Midbrain (tissue), 1 donor: ENCODE measurements around the gene ADARB2.
"Not testable (repeated sequence)": the region's sequence is repeated elsewhere in the genome, so short reads cannot be mapped to it uniquely, and the experiment has no call there.

Source experiments
- DNase-seq: peaks from one replicate; lab custom pipeline; 2025; lab: John Stamatoyannopoulos, UW

The ADARB2 gene

GRCh38 chr10:1737222-1738061, at the start of gene ADARB2:
Gene ADARB2 (minus strand): TSS chr10:1737525.
- peak; percentile 78 for DNase-seq

- no peak for DNase-seq
These were observed 48.5 kb upstream of the ADARB2 start for GRCh38 chr10:1785835-1786234.

- DNase-seq = no peak
These were observed 45.5 kb upstream of the ADARB2 start for GRCh38 chr10:1782841-1783240.

GRCh38 chr10:1779796-1780195, 42.5 kb upstream of the ADARB2 start:
- no peak for DNase-seq

GRCh38 chr10:1778375-1778969, 41.1 kb upstream of the ADARB2 start:
- no peak for DNase-seq

GRCh38 chr10:1776127-1776662, 38.9 kb upstream of the ADARB2 start:
- no peak for DNase-seq

GRCh38 chr10:1774796-1775195, 37.5 kb upstream of the ADARB2 start:
- DNase-seq = no peak

- not testable (repeated sequence) for DNase-seq
These were observed 35.9 kb upstream of the ADARB2 start for GRCh38 chr10:1773204-1773603.

- DNase-seq = no peak
These were observed 28.7 kb upstream of the ADARB2 start for GRCh38 chr10:1766049-1766448.

- DNase-seq = no peak
These were observed 24.8 kb upstream of the ADARB2 start for GRCh38 chr10:1762076-1762475.

GRCh38 chr10:1754506-1755153, 17.3 kb upstream of the ADARB2 start:
- peak; percentile 82 for DNase-seq

- no peak for DNase-seq
These were observed 14.8 kb upstream of the ADARB2 start for GRCh38 chr10:1752153-1752552.

- no peak for DNase-seq
These were observed 10.3 kb upstream of the ADARB2 start for GRCh38 chr10:1747590-1748157.

GRCh38 chr10:1746796-1747195, 9.5 kb upstream of the ADARB2 start:
- DNase-seq = no peak

- DNase-seq = no peak
These were observed 8.6 kb upstream of the ADARB2 start for GRCh38 chr10:1745780-1746456.

GRCh38 chr10:1744524-1744923, 7.2 kb upstream of the ADARB2 start:
- DNase-seq = no peak

- DNase-seq = no peak
These were observed 5.8 kb upstream of the ADARB2 start for GRCh38 chr10:1743141-1743540.

GRCh38 chr10:1741450-1741849, 4.1 kb upstream of the ADARB2 start:
- DNase-seq = no peak

GRCh38 chr10:1739751-1740150, 2.4 kb upstream of the ADARB2 start:
- DNase-seq = peak; percentile 39

- no peak for DNase-seq
These were observed 1.6 kb upstream of the ADARB2 start for GRCh38 chr10:1738950-1739349.

- DNase-seq = no peak
These were observed 428 bp downstream of the ADARB2 start for GRCh38 chr10:1736972-1737221.
